ENCODE results near the gene CHAT. TPM values are rescaled to one million over a fixed set of nuclear protein-coding genes. Genes with fewer than 3 reads are reported as not detected.

CHAT gene
- total and polyA plus RNA-seq, 3 donors from 2014 or later, result 0.75 to 1.7 (median 0.93) TPM

- no peaks in the 10 kb centered on the region for H3K27me3 ChIP-seq
- DNase-seq, result no peak
- no peak overlapping the region for H3K4me3 ChIP-seq
- H3K27ac ChIP-seq, result no peak overlapping the region
- 33 to 36% methylated on average over 12 of the region's 12 CpGs for WGBS, 2 donors
- no peaks in the 10 kb centered on the region for H3K9me3 ChIP-seq
- TF ChIP-seq CTCF (IDR thresholded peaks at IDR 0.05) (no peak), POLR2A (IDR thresholded peaks at IDR 0.05) (no peak)
- no peaks in the 10 kb centered on the region for H3K4me1 ChIP-seq
- intact Hi-C loops (cut with DNase I; ENCODE audit: low total_unique reads), result no loop called here
- H3K36me3 ChIP-seq (ENCODE audit: low read depth, missing control alignments), result no peaks in the 10 kb centered on the region
Observed at GRCh38 chr10:49690698-49691356, 77.0 kb downstream of the CHAT start.

- Histone ChIP-seq H3K27ac (no peak overlapping the region), H3K9me3 (no peaks in the 10 kb centered on the region), H3K36me3 (ENCODE audit: low read depth, missing control alignments) (no peaks in the 10 kb centered on the region), H3K27me3 (no peaks in the 10 kb centered on the region), H3K4me3 (no peak overlapping the region), H3K4me1 (no peaks in the 10 kb centered on the region)
- intact Hi-C loops (cut with DNase I; ENCODE audit: low total_unique reads), result no loop called here
- TF ChIP-seq POLR2A (IDR thresholded peaks at IDR 0.05) (no peak), CTCF (IDR thresholded peaks at IDR 0.05) (no peak)
- 52 to 64% methylated on average over 9 of the region's 9 CpGs for WGBS, 2 donors
- DNase-seq, result no peak
Observed at GRCh38 chr10:49691588-49691987, 77.8 kb downstream of the CHAT start.

- no peaks in the 10 kb centered on the region for H3K36me3 ChIP-seq (ENCODE audit: low read depth, missing control alignments)
- no peak for DNase-seq
- H3K27ac ChIP-seq, result no peak overlapping the region
- H3K4me1 ChIP-seq, result no peaks in the 10 kb centered on the region
- no peak overlapping the region for H3K4me3 ChIP-seq
- H3K27me3 ChIP-seq, result no peaks in the 10 kb centered on the region
- no peaks in the 10 kb centered on the region for H3K9me3 ChIP-seq
- 83 to 87% methylated on average over 6 of the region's 6 CpGs for WGBS, 2 donors
- TF ChIP-seq POLR2A (IDR thresholded peaks at IDR 0.05), result no peak
- TF ChIP-seq CTCF (IDR thresholded peaks at IDR 0.05), result no peak
- intact Hi-C loops (cut with DNase I; ENCODE audit: low total_unique reads), result no loop called here
Observed at GRCh38 chr10:49694466-49694865, 80.6 kb downstream of the CHAT start.

- Histone ChIP-seq H3K4me1 (no peaks in the 10 kb centered on the region), H3K9me3 (no peaks in the 10 kb centered on the region), H3K4me3 (no peak overlapping the region), H3K27ac (no peak overlapping the region), H3K36me3 (ENCODE audit: low read depth, missing control alignments) (no peaks in the 10 kb centered on the region), H3K27me3 (no peaks in the 10 kb centered on the region)
- no peak for TF ChIP-seq CTCF (IDR thresholded peaks at IDR 0.05)
- no peak for TF ChIP-seq POLR2A (IDR thresholded peaks at IDR 0.05)
- intact Hi-C loops (cut with DNase I; ENCODE audit: low total_unique reads), result no loop called here
- WGBS, 2 donors, result 80 to 87% methylated on average over 7 of the region's 7 CpGs
- no peak for DNase-seq
Observed at GRCh38 chr10:49696311-49696710, 82.5 kb downstream of the CHAT start.

GRCh38 chr10:49698679-49699078 is 84.8 kb downstream of the CHAT start:
- no peak for DNase-seq
- no peak overlapping the region for H3K4me3 ChIP-seq
- 74 to 75% methylated on average over 7 to 9 of the region's 9 CpGs for WGBS, 2 donors
- no peaks in the 10 kb centered on the region for H3K9me3 ChIP-seq
- no peaks in the 10 kb centered on the region for H3K27me3 ChIP-seq
- no peak overlapping the region for H3K27ac ChIP-seq
- H3K36me3 ChIP-seq (ENCODE audit: low read depth, missing control alignments), result no peaks in the 10 kb centered on the region
- intact Hi-C loops (cut with DNase I; ENCODE audit: low total_unique reads), result no loop called here
- H3K4me1 ChIP-seq, result no peaks in the 10 kb centered on the region
- no peak for TF ChIP-seq CTCF (IDR thresholded peaks at IDR 0.05)
- no peak for TF ChIP-seq POLR2A (IDR thresholded peaks at IDR 0.05)
